Erythroblast (primary cell): ENCODE measurements around the gene PDCD4.

Experiments
- DNase-seq, 2 experiments: peaks; one replicate each; lab custom pipeline; 2025; lab: John Stamatoyannopoulos, UW
- GATA1 ChIP-seq: IDR thresholded peaks from 2 replicates; pipeline ENCODE4 v1.6.1; 2011; ENCODE audit warnings: low read depth, mild to moderate bottlenecking, control low read depth, low read length, moderate library complexity
- POLR2A ChIP-seq: IDR thresholded peaks from 2 replicates; pipeline ENCODE4 v1.6.1; 2011; ENCODE audit warnings: mild to moderate bottlenecking, low read length

PDCD4 gene

GRCh38 chr10:110834629-110835301 is 37.0 kb upstream of the PDCD4 start:
- TF ChIP-seq GATA1 (no peak), POLR2A (no peak)
- DNase-seq, result peak; percentile 62 to 82

DNA sequence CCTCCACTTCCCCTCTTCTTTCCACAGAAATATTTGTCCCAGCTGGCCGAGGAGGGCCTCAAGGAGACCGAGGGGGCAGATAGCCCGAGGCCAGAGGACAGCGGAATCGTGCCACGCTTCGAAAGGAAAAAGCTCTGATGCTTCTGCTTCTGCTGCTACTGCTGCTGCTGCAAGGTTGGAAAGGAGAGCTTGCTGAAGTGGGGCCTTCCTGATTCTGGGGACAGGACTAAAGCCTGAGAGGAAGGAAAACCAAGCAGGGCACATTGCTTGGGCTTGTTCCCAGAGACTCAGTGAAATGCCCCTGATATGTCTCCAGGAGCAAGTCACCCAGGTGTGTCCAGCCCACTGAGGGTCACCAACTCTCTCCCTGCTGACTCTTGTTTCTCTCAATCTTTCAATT is 35.9 kb upstream of the PDCD4 start:
- no peak for DNase-seq
- TF ChIP-seq POLR2A (no peak), GATA1 (no peak)

GRCh38 chr10:110836706-110837105 is 35.0 kb upstream of the PDCD4 start:
- DNase-seq, result no peak
- TF ChIP-seq GATA1 (no peak), POLR2A (no peak)

DNA sequence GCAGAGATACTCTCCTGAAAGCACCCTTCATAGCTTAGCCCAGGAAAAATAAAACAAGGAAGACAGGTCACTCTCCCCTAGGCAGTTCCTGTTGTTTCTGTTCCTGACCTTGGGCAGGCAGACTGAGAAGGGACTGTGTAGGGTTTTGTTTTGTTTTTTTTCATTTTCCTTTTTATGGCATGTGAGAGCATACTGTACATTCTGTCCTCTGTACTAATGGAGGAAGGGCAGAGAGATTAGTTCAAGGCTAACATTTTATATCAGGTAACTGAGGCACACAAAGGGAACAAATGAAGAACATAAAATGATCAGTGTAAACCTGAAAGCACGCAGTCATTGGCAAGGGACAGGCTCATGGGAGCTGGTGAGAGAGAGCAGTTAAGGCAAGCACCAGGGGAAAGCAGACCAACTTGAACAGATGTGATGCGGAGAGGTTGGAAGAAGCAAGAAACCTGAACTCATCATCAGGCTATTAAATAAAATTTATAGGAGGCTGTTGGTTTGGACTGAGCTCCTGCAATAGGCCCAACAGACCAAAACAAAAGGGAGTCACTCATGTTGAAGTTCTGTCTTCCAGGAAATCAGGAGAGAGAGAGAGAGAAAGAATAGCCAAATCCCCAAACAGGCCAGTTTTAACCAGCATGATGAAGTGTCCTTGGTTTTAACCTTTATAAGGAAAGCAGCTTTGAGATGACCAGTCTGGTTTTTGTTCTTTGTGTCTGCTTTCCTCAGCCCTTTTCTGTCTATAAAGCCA is 34.1 kb upstream of the PDCD4 start:
- TF ChIP-seq GATA1 (no peak), POLR2A (no peak)
- no peak for DNase-seq

GRCh38 chr10:110840225-110840922 is 31.4 kb upstream of the PDCD4 start:
- no peak for DNase-seq
- TF ChIP-seq GATA1 (no peak), POLR2A (no peak)

DNA sequence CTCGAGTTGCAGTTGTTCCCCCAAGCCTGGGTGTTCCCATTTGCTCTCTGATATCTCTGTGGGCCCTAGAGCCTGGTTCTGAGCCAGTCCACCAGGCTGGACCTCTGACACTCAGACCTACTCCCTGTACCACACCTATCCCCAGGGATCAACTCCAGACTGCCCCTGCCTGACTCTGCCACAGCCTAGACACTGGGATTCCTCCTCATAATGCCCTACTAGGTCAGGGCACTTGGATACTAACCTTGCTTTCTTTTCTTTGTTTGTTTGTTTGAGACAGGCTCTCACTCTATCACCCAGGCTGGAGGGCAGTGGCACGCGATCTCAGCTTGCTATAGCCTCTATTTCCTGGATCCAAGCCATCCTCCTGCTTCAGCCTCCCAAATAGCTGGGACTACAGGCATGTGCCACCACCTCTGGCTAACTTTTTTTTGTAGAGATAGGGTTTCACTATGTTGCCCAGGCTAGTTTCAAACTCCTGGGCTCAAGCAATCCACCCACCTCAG is 30.8 kb upstream of the PDCD4 start:
- TF ChIP-seq GATA1, result no peak
- TF ChIP-seq POLR2A, result no peak
- DNase-seq, result no peak

DNA sequence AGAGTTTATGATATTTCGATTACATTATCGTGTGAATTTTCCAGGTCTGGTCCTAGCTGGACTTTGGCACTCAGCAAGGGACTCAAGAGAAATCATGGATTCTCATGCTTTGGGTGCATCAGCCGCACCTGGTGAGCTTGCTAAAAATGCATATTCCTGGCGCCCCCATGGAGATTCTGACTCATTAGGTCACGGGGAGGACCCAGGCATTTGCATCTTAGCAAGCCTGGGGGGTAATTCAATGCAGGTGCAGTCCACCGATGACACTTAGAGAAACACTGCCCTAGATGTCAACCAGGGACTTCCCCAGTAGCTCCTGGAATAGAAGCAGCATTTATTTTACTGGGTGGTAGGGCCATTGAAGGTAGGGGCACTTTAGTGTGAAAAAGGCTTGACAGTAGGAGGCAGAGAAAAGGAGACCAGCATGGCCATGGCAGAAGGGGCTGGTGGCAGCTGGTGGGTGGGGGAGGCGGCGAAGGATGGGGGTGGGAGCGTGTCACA is 29.9 kb upstream of the PDCD4 start:
- TF ChIP-seq POLR2A (no peak), GATA1 (no peak)

GRCh38 chr10:110842326-110842904 is 29.3 kb upstream of the PDCD4 start:
- no peak for DNase-seq
- TF ChIP-seq GATA1, result no peak
- no peak for TF ChIP-seq POLR2A

More for the DNA sequence above, 29.9 kb upstream of the PDCD4 start:
- no peak for DNase-seq

GRCh38 chr10:110843031-110843430 is 28.7 kb upstream of the PDCD4 start:
- no peak for DNase-seq
- TF ChIP-seq GATA1 (no peak), POLR2A (no peak)

GRCh38 chr10:110843796-110844616 is 27.7 kb upstream of the PDCD4 start:
- TF ChIP-seq GATA1, result no peak
- TF ChIP-seq POLR2A, result no peak
- DNase-seq, result no peak

DNA sequence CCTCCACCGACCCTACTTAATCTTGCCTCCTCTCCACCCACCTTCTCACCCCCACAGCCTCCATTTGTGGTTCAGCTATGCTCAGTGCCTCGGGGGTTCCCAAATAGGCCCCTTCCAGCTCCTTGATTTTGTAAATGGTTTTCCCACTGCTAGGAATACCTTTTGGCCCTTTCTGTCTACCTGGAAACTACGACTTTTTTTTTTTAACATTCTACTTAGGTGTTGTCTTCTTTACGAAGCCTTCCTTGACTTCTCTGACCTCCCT is 27.2 kb upstream of the PDCD4 start:
- no peak for DNase-seq
- no peak for TF ChIP-seq GATA1
- no peak for TF ChIP-seq POLR2A

GRCh38 chr10:110845192-110845755 is 26.5 kb upstream of the PDCD4 start:
- no peak for TF ChIP-seq GATA1
- TF ChIP-seq POLR2A, result no peak
- peak in 1 of 2 experiments; percentile 38 for DNase-seq
